Upper lobe of right lung (tissue), 1 donor: ENCODE data around the gene PPP1R26. TPM values are rescaled to one million over a fixed set of nuclear protein-coding genes. Genes with fewer than 3 reads are reported as not detected.
"Not testable (repeated sequence)": the region's sequence is repeated elsewhere in the genome, so short reads cannot be mapped to it uniquely, and the experiment has no call there.

Source experiments
- ATAC-seq: fragments of 200-7000 bp; cut with Tn5 transposase; one replicate; pipeline ENCODE4 v1.9.1; 2020; ENCODE audit warnings: mild to moderate bottlenecking, moderate library complexity
- DNase-seq: peaks from one replicate; pipeline ENCODE4 v3.0.0-alpha.2; 2020
- H3K27ac ChIP-seq: fragments of 200-600 bp; one replicate; pipeline ENCODE4 v1.8.0; 2022
- H3K27me3 ChIP-seq: fragments of 200-600 bp; one replicate; pipeline ENCODE4 v1.8.0; 2022; ENCODE audit warnings: mild to moderate bottlenecking
- H3K36me3 ChIP-seq: fragments of 200-600 bp; one replicate; pipeline ENCODE4 v1.8.0; 2022
- H3K4me1 ChIP-seq: fragments of 200-600 bp; one replicate; pipeline ENCODE4 v1.8.0; 2022
- H3K4me3 ChIP-seq: fragments of 200-600 bp; one replicate; pipeline ENCODE4 v1.8.0; 2022; ENCODE audit warnings: mild to moderate bottlenecking
- H3K9me3 ChIP-seq: fragments of 200-600 bp; one replicate; pipeline ENCODE4 v1.8.0; 2022
- CTCF ChIP-seq: fragments of 200-600 bp; IDR thresholded peaks from one replicate; pipeline ENCODE4 v1.8.0; 2022; ENCODE audit warnings: antibody characterized with exemption
- intact Hi-C: fragments of 100-400 bp; cut with DNase I; formaldehyde crosslinking; loops from one replicate; pipeline ENCODE4 v1.11.0; 2022
- total RNA-seq: library from RNA; stranded (reverse); fragmentation: NEBNext Ultra II Directional; extraction: Animal tissue kit (Norgen Biotek cat#: 25700); gene quantifications from one replicate; pipeline ENCODE4 v1.2.1, GENCODE V29; 2021
- donor health status: DM: no; HTN: yes; CAD: no; lungs with severe emphysema.

PPP1R26 gene
- total RNA-seq, 1 donor from 2014 or later, result 27.5 TPM

GRCh38 chr9:135450956-135451355 lies 28.6 kb upstream of the PPP1R26 start:
- no peak for ATAC-seq
- no peak for DNase-seq
- intact Hi-C loops, result no loop called here
- Histone ChIP-seq H3K4me1 (no peaks in the 10 kb centered on the region), H3K4me3 (no peak overlapping the region), H3K27me3 (no peaks in the 10 kb centered on the region), H3K27ac (no peak overlapping the region), H3K36me3 (no peaks in the 10 kb centered on the region), H3K9me3 (no peaks in the 10 kb centered on the region)
- no peak for TF ChIP-seq CTCF

- intact Hi-C loops, H3K36me3 ChIP-seq, H3K4me3 ChIP-seq, ATAC-seq, H3K9me3 ChIP-seq, H3K27me3 ChIP-seq, H3K4me1 ChIP-seq, DNase-seq, H3K27ac ChIP-seq: not testable (repeated sequence)
Measured at GRCh38 chr9:135451909-135452308, 27.7 kb upstream of the PPP1R26 start.

GRCh38 chr9:135454737-135455136 lies 24.8 kb upstream of the PPP1R26 start:
- no peak for DNase-seq
- Histone ChIP-seq H3K4me1 (no peaks in the 10 kb centered on the region), H3K27ac (no peak overlapping the region), H3K36me3 (no peaks in the 10 kb centered on the region), H3K4me3 (no peak overlapping the region), H3K27me3 (no peaks in the 10 kb centered on the region), H3K9me3 (no peaks in the 10 kb centered on the region)
- TF ChIP-seq CTCF, result no peak
- no peak for ATAC-seq
- intact Hi-C loops, result no loop called here

GRCh38 chr9:135455401-135456030 lies 24.1 kb upstream of the PPP1R26 start:
- Histone ChIP-seq H3K27ac (no peak overlapping the region), H3K4me3 (no peak overlapping the region), H3K27me3 (no peaks in the 10 kb centered on the region), H3K4me1 (no peaks in the 10 kb centered on the region), H3K36me3 (no peaks in the 10 kb centered on the region), H3K9me3 (no peaks in the 10 kb centered on the region)
- no peak for ATAC-seq
- DNase-seq, result no peak
- intact Hi-C loops, result no loop called here
- no peak for TF ChIP-seq CTCF

- intact Hi-C loops, result no loop called here
- DNase-seq, result no peak
- Histone ChIP-seq H3K27ac (no peak overlapping the region), H3K36me3 (no peaks in the 10 kb centered on the region), H3K27me3 (no peaks in the 10 kb centered on the region), H3K9me3 (no peaks in the 10 kb centered on the region), H3K4me1 (no peaks in the 10 kb centered on the region), H3K4me3 (no peak overlapping the region)
- no peak for TF ChIP-seq CTCF
- ATAC-seq, result no peak
Measured at GRCh38 chr9:135456436-135457104, 23.0 kb upstream of the PPP1R26 start.

GRCh38 chr9:135458478-135458877 lies 21.1 kb upstream of the PPP1R26 start:
- H3K4me3 ChIP-seq, H3K27me3 ChIP-seq, H3K36me3 ChIP-seq, H3K4me1 ChIP-seq, DNase-seq, H3K27ac ChIP-seq, H3K9me3 ChIP-seq, intact Hi-C loops, ATAC-seq: not testable (repeated sequence)
